Breast epithelium (tissue), 4 donors: ENCODE results near the gene THBS4. TPM values are rescaled to one million over a fixed set of nuclear protein-coding genes. Genes with fewer than 3 reads are reported as not detected.

Experiments used
- DNase-seq, 2 donors: peaks; one replicate each; pipeline ENCODE4 v3.0.0-alpha.2; 2019; ENCODE audit warnings: low spot score in 2 of 2
- H3K27ac ChIP-seq, 2 donors: fragments of 200-600 bp; sonication (generic) in 1 of 2; one replicate each; pipeline ENCODE4 v1.5.1; 2016 to 2019; ENCODE audit warnings: mild to moderate bottlenecking in 1 of 2
- H3K27me3 ChIP-seq, 2 donors: fragments of 200-600 bp; sonication (generic) in 1 of 2; one replicate each; pipeline versions ENCODE4 v1.5.1 to v1.6.0; 2017 to 2019; ENCODE audit warnings: control low read depth in 1 of 2, mild to moderate bottlenecking in 1 of 2
- H3K36me3 ChIP-seq: fragments of 200-600 bp; one replicate; pipeline ENCODE4 v1.5.1; 2019
- H3K4me1 ChIP-seq, 2 donors: fragments of 200-600 bp; sonication (generic); one replicate each; pipeline ENCODE4 v1.5.1; 2016 to 2019; ENCODE audit warnings: control low read depth in 1 of 2
- H3K4me3 ChIP-seq, 3 donors: fragments of 200-600 bp; sonication (generic); 1 replicate in 2 of 3; 2 replicates in 1 of 3; pipeline ENCODE4 v1.5.1; 2016 to 2019; ENCODE audit warnings: mild to moderate bottlenecking in 3 of 3, moderate library complexity in 2 of 3
- H3K9me3 ChIP-seq, 2 donors: fragments of 200-600 bp; sonication (generic) in 1 of 2; one replicate each; pipeline ENCODE4 v1.5.1; 2016 to 2019; ENCODE audit warnings: control low read depth in 1 of 2
- POLR2A ChIP-seq: fragments of 450-650 bp; IDR thresholded peaks from one replicate; pipeline ENCODE4 v1.6.1; 2016; ENCODE audit warnings: antibody characterized with exemption, mild to moderate bottlenecking, moderate library complexity
- POLR2AphosphoS5 ChIP-seq, 3 donors: sonication (generic); formaldehyde crosslinking; IDR thresholded peaks; one replicate each; pipeline ENCODE4 v1.6.1; 2017; ENCODE audit warnings: antibody characterized with exemption in 3 of 3
- intact Hi-C: fragments of 100-400 bp; cut with DNase I; formaldehyde crosslinking; loops from one replicate; pipeline ENCODE4 v1.15.1; 2023; ENCODE audit warnings: low total_unique reads
- total RNA-seq, 3 donors: library from RNA; depleted of rRNA; stranded (reverse); fragments of >200 nt; gene quantifications; one replicate each; pipeline ENCODE4 v1.1.0, GENCODE V29; 2016
- TF ChIP-seq, protein P1 (sequence below), 3 donors: fragments of 450-650 bp; IDR thresholded peaks; one replicate each; pipeline ENCODE4 v1.5.1; 2016 to 2017; ENCODE audit warnings: antibody characterized with exemption in 3 of 3, mild to moderate bottlenecking in 3 of 3, moderate library complexity in 3 of 3

Gene THBS4
- total RNA-seq, 3 donors from 2014 or later: 2.0 to 6.0 (median 3.5) TPM

DNA sequence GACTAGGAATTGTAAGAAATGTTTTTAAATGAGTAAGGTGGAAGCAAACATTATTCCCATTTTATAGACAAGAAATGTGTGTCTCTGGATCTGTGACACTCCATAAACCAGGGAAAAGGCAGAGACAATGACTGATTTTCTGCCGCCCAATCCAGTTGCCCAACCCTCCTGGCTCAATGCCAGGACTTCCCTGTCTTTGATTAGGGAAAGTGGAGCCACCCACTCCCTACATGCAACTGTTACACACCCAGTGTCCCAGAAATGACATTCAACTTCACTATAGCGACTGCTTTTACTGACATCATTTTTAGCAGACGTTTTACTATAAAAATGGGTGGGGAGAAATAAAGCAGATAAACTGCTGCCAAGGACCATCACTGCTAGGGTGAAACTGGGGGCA lies 79.7 kb downstream of the THBS4 start:
- intact Hi-C loops: no loop called here
- DNase-seq: no peak
- Histone ChIP-seq H3K27ac (no peak overlapping the region), H3K36me3 (no peaks in the 10 kb centered on the region), H3K4me3 (no peak overlapping the region), H3K9me3 (no peaks in the 10 kb centered on the region), H3K4me1 (no peaks in the 10 kb centered on the region), H3K27me3 (no peaks in the 10 kb centered on the region)
- TF ChIP-seq POLR2AphosphoS5 (IDR thresholded peaks at IDR 0.05) (no peak), POLR2A (no peak)
- TF ChIP-seq, protein P1, sequence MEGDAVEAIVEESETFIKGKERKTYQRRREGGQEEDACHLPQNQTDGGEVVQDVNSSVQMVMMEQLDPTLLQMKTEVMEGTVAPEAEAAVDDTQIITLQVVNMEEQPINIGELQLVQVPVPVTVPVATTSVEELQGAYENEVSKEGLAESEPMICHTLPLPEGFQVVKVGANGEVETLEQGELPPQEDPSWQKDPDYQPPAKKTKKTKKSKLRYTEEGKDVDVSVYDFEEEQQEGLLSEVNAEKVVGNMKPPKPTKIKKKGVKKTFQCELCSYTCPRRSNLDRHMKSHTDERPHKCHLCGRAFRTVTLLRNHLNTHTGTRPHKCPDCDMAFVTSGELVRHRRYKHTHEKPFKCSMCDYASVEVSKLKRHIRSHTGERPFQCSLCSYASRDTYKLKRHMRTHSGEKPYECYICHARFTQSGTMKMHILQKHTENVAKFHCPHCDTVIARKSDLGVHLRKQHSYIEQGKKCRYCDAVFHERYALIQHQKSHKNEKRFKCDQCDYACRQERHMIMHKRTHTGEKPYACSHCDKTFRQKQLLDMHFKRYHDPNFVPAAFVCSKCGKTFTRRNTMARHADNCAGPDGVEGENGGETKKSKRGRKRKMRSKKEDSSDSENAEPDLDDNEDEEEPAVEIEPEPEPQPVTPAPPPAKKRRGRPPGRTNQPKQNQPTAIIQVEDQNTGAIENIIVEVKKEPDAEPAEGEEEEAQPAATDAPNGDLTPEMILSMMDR (IDR thresholded peaks at IDR 0.05): no peak

DNA sequence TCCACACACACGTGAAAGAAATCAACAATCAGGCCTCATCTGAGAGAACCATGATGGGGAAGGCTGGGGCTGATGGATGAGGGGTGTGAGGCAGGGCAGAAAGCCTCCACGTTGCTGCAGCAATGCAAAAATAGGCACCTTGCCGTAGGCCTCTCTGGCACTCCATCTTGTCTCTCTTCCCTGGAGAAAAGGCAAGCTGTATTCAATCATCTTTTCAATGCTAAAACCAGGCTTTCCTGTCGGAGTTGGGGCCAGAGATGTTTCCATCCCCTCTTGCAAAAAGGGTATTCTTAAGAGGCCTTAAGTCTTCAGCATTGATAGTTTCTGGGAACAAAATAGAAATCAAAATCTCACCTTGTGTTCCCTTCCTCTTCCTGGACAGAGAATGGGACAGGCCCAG lies 80.9 kb downstream of the THBS4 start:
- Histone ChIP-seq H3K4me3 (no peak overlapping the region), H3K36me3 (no peaks in the 10 kb centered on the region), H3K4me1 (no peaks in the 10 kb centered on the region), H3K9me3 (no peaks in the 10 kb centered on the region), H3K27me3 (no peaks in the 10 kb centered on the region), H3K27ac (no peak overlapping the region)
- no peak for DNase-seq
- intact Hi-C loops: no loop called here
- TF ChIP-seq POLR2AphosphoS5 (IDR thresholded peaks at IDR 0.05): no peak
- TF ChIP-seq, protein P1 (IDR thresholded peaks at IDR 0.05): no peak
- TF ChIP-seq POLR2A: no peak

GRCh38 chr5:80116465-80116864 lies 81.3 kb downstream of the THBS4 start:
- DNase-seq: no peak

DNA sequence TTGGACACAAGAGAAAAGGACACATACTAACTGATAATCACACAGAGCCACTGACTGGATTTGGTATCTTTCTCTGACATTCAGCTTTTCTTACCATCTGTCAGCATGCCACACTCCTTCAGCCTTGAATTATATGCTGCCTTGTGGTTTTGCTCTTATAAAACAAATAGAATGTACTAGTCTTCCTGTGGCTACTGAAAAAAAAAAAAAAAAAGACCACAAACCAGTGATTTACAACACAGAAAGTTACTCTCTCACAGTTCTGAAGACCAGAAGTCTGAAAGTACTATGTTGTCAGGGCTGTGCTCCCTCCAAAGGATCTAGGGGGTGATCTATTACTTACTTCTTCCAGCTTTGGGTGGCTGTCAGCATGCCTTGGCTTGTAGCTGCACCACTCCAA lies 82.3 kb downstream of the THBS4 start:
- no peaks in the 10 kb centered on the region for H3K27me3 ChIP-seq
- no peak for DNase-seq
- no peak overlapping the region for H3K4me3 ChIP-seq
- intact Hi-C loops: no loop called here
- no peaks in the 10 kb centered on the region for H3K9me3 ChIP-seq
- no peak for TF ChIP-seq POLR2A
- TF ChIP-seq, protein P1 (IDR thresholded peaks at IDR 0.05): no peak
- no peak for TF ChIP-seq POLR2AphosphoS5 (IDR thresholded peaks at IDR 0.05)
- no peak overlapping the region for H3K27ac ChIP-seq
- H3K36me3 ChIP-seq: no peaks in the 10 kb centered on the region
- H3K4me1 ChIP-seq: no peaks in the 10 kb centered on the region

More at GRCh38 chr5:80116465-80116864, 81.3 kb downstream of the THBS4 start:
- Histone ChIP-seq H3K9me3 (no peaks in the 10 kb centered on the region), H3K36me3 (no peaks in the 10 kb centered on the region), H3K27me3 (no peaks in the 10 kb centered on the region), H3K4me1 (no peaks in the 10 kb centered on the region), H3K4me3 (no peak overlapping the region), H3K27ac (no peak overlapping the region)
- intact Hi-C loops: no loop called here
- TF ChIP-seq POLR2AphosphoS5 (IDR thresholded peaks at IDR 0.05) (no peak), POLR2A (no peak)
- TF ChIP-seq, protein P1 (IDR thresholded peaks at IDR 0.05): no peak

GRCh38 chr5:80119372-80119771 lies 84.2 kb downstream of the THBS4 start:
- intact Hi-C loops: no loop called here
- no peak overlapping the region for H3K4me3 ChIP-seq
- H3K27me3 ChIP-seq: no peaks in the 10 kb centered on the region
- H3K36me3 ChIP-seq: no peaks in the 10 kb centered on the region
- H3K27ac ChIP-seq: no peak overlapping the region
- no peak for TF ChIP-seq POLR2AphosphoS5 (IDR thresholded peaks at IDR 0.05)
- no peak for TF ChIP-seq POLR2A
- TF ChIP-seq, protein P1 (IDR thresholded peaks at IDR 0.05): no peak
- H3K4me1 ChIP-seq: no peaks in the 10 kb centered on the region
- no peaks in the 10 kb centered on the region for H3K9me3 ChIP-seq
- no peak for DNase-seq
